CD4-positive, alpha-beta T cell (primary cell): ENCODE measurements around the gene THOC1. TPM values are rescaled to one million over a fixed set of nuclear protein-coding genes. Genes with fewer than 3 reads are reported as not detected.

Experiments
- ATAC-seq: fragments of 200-7000 bp; cut with Tn5 transposase; one replicate; pipeline ENCODE4 v1.10.0; 2022; ENCODE audit warnings: mild to moderate bottlenecking; ENCODE audit not compliant: poor library complexity
- CTCF ChIA-PET: fragments of 350-600 bp; sonication (Branson Sonifier 250); formaldehyde crosslinking; loops from one replicate; lab custom pipeline; 2021; ENCODE audit warnings: antibody characterized with exemption, inconsistent platforms; lab: Charles Lee
- POLR2A ChIA-PET: fragments of 350-600 bp; sonication (Branson Sonifier 250); formaldehyde crosslinking; loops from one replicate; lab custom pipeline; 2021; ENCODE audit warnings: antibody characterized with exemption, inconsistent platforms; lab: Charles Lee
- DNase-seq, 14 experiments: peaks; one replicate each; pipeline ENCODE4 v3.0.0-alpha.2; 2013 to 2020; ENCODE audit warnings: mixed read lengths in 2 of 14
- H3K27ac ChIP-seq, 2 donors: one replicate each; pipeline versions ENCODE4 v1.5.1 to v1.7.0; 2013; ENCODE audit warnings: low read length in 2 of 2, low read depth in 1 of 2, mild to moderate bottlenecking in 1 of 2
- H3K27me3 ChIP-seq, 2 experiments: 1 replicate in 1 of 2; 2 replicates in 1 of 2; pipeline versions ENCODE4 v1.6.1 to v1.7.0; 2013; ENCODE audit warnings: low read length in 2 of 2, control low read depth in 1 of 2, mild to moderate bottlenecking in 1 of 2, moderate library complexity in 1 of 2; ENCODE audit not compliant: insufficient read depth in 2 of 2, control insufficient read depth in 1 of 2
- H3K36me3 ChIP-seq: one replicate; pipeline ENCODE4 v1.6.1; 2013; ENCODE audit warnings: low read length, control low read depth; ENCODE audit not compliant: insufficient read depth
- H3K4me1 ChIP-seq: one replicate; pipeline ENCODE4 v1.6.1; 2013; ENCODE audit warnings: low read length, control low read depth; ENCODE audit not compliant: insufficient read depth
- H3K4me3 ChIP-seq: one replicate; pipeline ENCODE4 v1.5.1; 2013; ENCODE audit warnings: mild to moderate bottlenecking, low read length, moderate library complexity
- H3K9me3 ChIP-seq, 2 experiments: 1 replicate in 1 of 2; 2 replicates in 1 of 2; pipeline versions ENCODE4 v1.6.1 to v1.7.0; 2013; ENCODE audit warnings: low read length in 2 of 2, mild to moderate bottlenecking in 2 of 2, control low read depth in 1 of 2, moderate library complexity in 1 of 2; ENCODE audit not compliant: control insufficient read depth in 1 of 2, insufficient read depth in 1 of 2
- H3K27ac Mint-ChIP-seq: one replicate; pipeline ENCODE4 v1.8.0; 2020; ENCODE audit warnings: mixed read lengths
- H3K27me3 Mint-ChIP-seq: one replicate; pipeline ENCODE4 v1.8.0; 2021; ENCODE audit warnings: mixed read lengths
- H3K36me3 Mint-ChIP-seq: one replicate; pipeline ENCODE4 v1.8.0; 2021; ENCODE audit warnings: low read depth, mixed read lengths
- H3K4me1 Mint-ChIP-seq: one replicate; pipeline ENCODE4 v1.8.0; 2021; ENCODE audit warnings: low read depth, mixed read lengths
- H3K4me3 Mint-ChIP-seq: one replicate; pipeline ENCODE4 v1.8.0; 2020; ENCODE audit warnings: mild to moderate bottlenecking, mixed read lengths
- H3K9me3 Mint-ChIP-seq: one replicate; pipeline ENCODE4 v1.8.0; 2020; ENCODE audit warnings: mixed read lengths
- CTCF ChIP-seq: fragments of 200-600 bp; IDR thresholded peaks from one replicate; pipeline ENCODE4 v1.8.0; 2022; ENCODE audit warnings: antibody characterized with exemption, mild to moderate bottlenecking
- intact Hi-C, 2 experiments: fragments of 100-400 bp; cut with DNase I in 1 of 2; cut with micrococcal nuclease in 1 of 2; formaldehyde crosslinking; loops; one replicate each; pipeline versions ENCODE4 v1.15.1 to v1.9.0; 2023 to 2025; cut with DNase I, micrococcal nuclease
- total RNA-seq, 174 experiments: library from RNA in 2 of 174; stranded (reverse) in 2 of 174; gene quantifications; one replicate each; pipeline ENCODE4 v1.2.3 and lab custom pipeline; 2021 to 2026

The THOC1 gene
- total RNA-seq, 2 experiments from 2014 or later = 92.9 to 96.5 TPM

- POLR2A ChIA-PET = no interaction called here
Observed at GRCh38 chr18:273525-273924, 5.7 kb upstream of the THOC1 start.

GRCh38 chr18:272650-273049 is 4.8 kb upstream of the THOC1 start:
- no peaks in the 10 kb centered on the region for H3K9me3 Mint-ChIP-seq
- H3K36me3 Mint-ChIP-seq = peaks cover 12% of the 10 kb centered on the region
- no peaks in the 10 kb centered on the region for H3K27me3 Mint-ChIP-seq
- H3K4me1 Mint-ChIP-seq = peaks cover 24% of the 10 kb centered on the region
- ATAC-seq (no peak), DNase-seq (no peak)
- no peaks in the 10 kb centered on the region for H3K9me3 ChIP-seq
- no peak overlapping the region for H3K4me3 Mint-ChIP-seq
- intact Hi-C loops = no loop called here
- H3K27me3 ChIP-seq = no peaks in the 10 kb centered on the region
- CTCF ChIA-PET = no interaction called here
- H3K4me3 ChIP-seq = no peak overlapping the region
- H3K4me1 ChIP-seq = peaks cover 12% of the 10 kb centered on the region
- no peak for TF ChIP-seq CTCF
- H3K36me3 ChIP-seq = no peaks in the 10 kb centered on the region
- POLR2A ChIA-PET = no interaction called here
- no peak overlapping the region for H3K27ac Mint-ChIP-seq
- no peak overlapping the region for H3K27ac ChIP-seq

More at GRCh38 chr18:273525-273924, 5.7 kb upstream of the THOC1 start:
- CTCF ChIA-PET = no interaction called here
- Histone ChIP-seq H3K4me1 (peaks cover 10% of the 10 kb centered on the region), H3K9me3 (peaks cover 2 to 3% of the 10 kb centered on the region in 2 experiments), H3K27ac (no peak overlapping the region), H3K36me3 (no peaks in the 10 kb centered on the region), H3K4me3 (no peak overlapping the region), H3K27me3 (no peaks in the 10 kb centered on the region)
- Mint-ChIP-seq H3K4me3 (no peak overlapping the region), H3K9me3 (no peaks in the 10 kb centered on the region), H3K27me3 (no peaks in the 10 kb centered on the region), H3K27ac (no peak overlapping the region), H3K36me3 (peaks cover 3% of the 10 kb centered on the region), H3K4me1 (peaks cover 15% of the 10 kb centered on the region)
- TF ChIP-seq CTCF = no peak
- intact Hi-C loops = no loop called here
- DNase-seq (no peak), ATAC-seq (no peak)

GRCh38 chr18:269480-270095 is 1.7 kb upstream of the THOC1 start:
- no peak overlapping the region for H3K27ac ChIP-seq
- Mint-ChIP-seq H3K27me3 (no peaks in the 10 kb centered on the region), H3K4me1 (peaks cover 40% of the 10 kb centered on the region), H3K36me3 (peaks cover 29% of the 10 kb centered on the region), H3K4me3 (peak overlapping the region; percentile 98), H3K9me3 (no peaks in the 10 kb centered on the region), H3K27ac (peak overlapping the region; percentile 100)
- ChIA-PET POLR2A (interaction anchor here (2.5 kb wide), 1 partner anchor 111 kb away, joined by 51 read pairs; the partner anchor contains the start of gene USP14), CTCF (no interaction called here)
- no peak overlapping the region for H3K4me3 ChIP-seq
- no peak for ATAC-seq
- no peak for DNase-seq
- no peaks in the 10 kb centered on the region for H3K9me3 ChIP-seq
- H3K4me1 ChIP-seq = peaks cover 24% of the 10 kb centered on the region
- intact Hi-C loops = loop anchor here (2.0 to 10.0 kb wide), 7 partner anchors 65 to 545 kb away; partner anchors contain the start of genes CLUL1 (in 1 of the 2) and YES1 (in 1 of the 2)
- TF ChIP-seq CTCF = no peak
- H3K27me3 ChIP-seq = no peaks in the 10 kb centered on the region
- H3K36me3 ChIP-seq = peaks cover 4% of the 10 kb centered on the region
